ENCODE measurements around the gene TAS2R60. TPM values are rescaled to one million over a fixed set of nuclear protein-coding genes. Genes with fewer than 3 reads are reported as not detected.

Gene TAS2R60
- total RNA-seq, 1 donor from 2014 or later: not detected

- no peak for DNase-seq (ENCODE audit: extremely low read depth, low read depth, low spot score)
These were observed 6.8 kb upstream of the TAS2R60 start for GRCh38 chr7:143436325-143436946.

- no peak for DNase-seq (ENCODE audit: extremely low read depth, low read depth, low spot score)
These were observed 5.7 kb upstream of the TAS2R60 start for GRCh38 chr7:143437578-143437977.

- no peak for DNase-seq (ENCODE audit: extremely low read depth, low read depth, low spot score)
These were observed 3.4 kb upstream of the TAS2R60 start for GRCh38 chr7:143439866-143440265.

- DNase-seq (ENCODE audit: extremely low read depth, low read depth, low spot score): no peak
These were observed 970 bp downstream of the TAS2R60 start for GRCh38 chr7:143444063-143444782.

- no peak for DNase-seq (ENCODE audit: extremely low read depth, low read depth, low spot score)
These were observed 1.5 kb downstream of the TAS2R60 start for GRCh38 chr7:143444785-143445184.

- DNase-seq (ENCODE audit: extremely low read depth, low read depth, low spot score): no peak
These were observed 4.2 kb downstream of the TAS2R60 start for GRCh38 chr7:143447466-143447865.

GRCh38 chr7:143448429-143448828, 5.2 kb downstream of the TAS2R60 start:
- no peak for DNase-seq (ENCODE audit: extremely low read depth, low read depth, low spot score)

- no peak for DNase-seq (ENCODE audit: extremely low read depth, low read depth, low spot score)
These were observed 6.5 kb downstream of the TAS2R60 start for GRCh38 chr7:143449793-143450192.

GRCh38 chr7:143451122-143451521, 7.9 kb downstream of the TAS2R60 start:
- DNase-seq (ENCODE audit: extremely low read depth, low read depth, low spot score): no peak

GRCh38 chr7:143451746-143452145, 8.5 kb downstream of the TAS2R60 start:
- DNase-seq (ENCODE audit: extremely low read depth, low read depth, low spot score): no peak

- no peak for DNase-seq (ENCODE audit: extremely low read depth, low read depth, low spot score)
These were observed 9.2 kb downstream of the TAS2R60 start for GRCh38 chr7:143452495-143452894.

- no peak for DNase-seq (ENCODE audit: extremely low read depth, low read depth, low spot score)
These were observed 10.9 kb downstream of the TAS2R60 start for GRCh38 chr7:143454091-143454680.

GRCh38 chr7:143455491-143455890, 12.2 kb downstream of the TAS2R60 start:
- DNase-seq (ENCODE audit: extremely low read depth, low read depth, low spot score): no peak

GRCh38 chr7:143455942-143456341, 12.7 kb downstream of the TAS2R60 start:
- DNase-seq (ENCODE audit: extremely low read depth, low read depth, low spot score): no peak

- no peak for DNase-seq (ENCODE audit: extremely low read depth, low read depth, low spot score)
These were observed 13.9 kb downstream of the TAS2R60 start for GRCh38 chr7:143456992-143457793.

- no peak for DNase-seq (ENCODE audit: extremely low read depth, low read depth, low spot score)
These were observed 15.0 kb downstream of the TAS2R60 start for GRCh38 chr7:143458263-143458662.

- no peak for DNase-seq (ENCODE audit: extremely low read depth, low read depth, low spot score)
These were observed 15.4 kb downstream of the TAS2R60 start for GRCh38 chr7:143458681-143459080.

GRCh38 chr7:143459359-143459758, 16.1 kb downstream of the TAS2R60 start:
- no peak for DNase-seq (ENCODE audit: extremely low read depth, low read depth, low spot score)

- no peak for DNase-seq (ENCODE audit: extremely low read depth, low read depth, low spot score)
These were observed 17.2 kb downstream of the TAS2R60 start for GRCh38 chr7:143460271-143460979.

GRCh38 chr7:143462045-143462444, 18.8 kb downstream of the TAS2R60 start:
- no peak for DNase-seq (ENCODE audit: extremely low read depth, low read depth, low spot score)

GRCh38 chr7:143463556-143463955, 20.3 kb downstream of the TAS2R60 start:
- no peak for DNase-seq (ENCODE audit: extremely low read depth, low read depth, low spot score)
